Measurements from ENCODE around the gene XAF1. TPM values are rescaled to one million over a fixed set of nuclear protein-coding genes. Genes with fewer than 3 reads are reported as not detected.

XAF1 gene
- total and polyA plus RNA-seq, 9 donors, result 33.3 to 111 (median 81.4) TPM

DNA sequence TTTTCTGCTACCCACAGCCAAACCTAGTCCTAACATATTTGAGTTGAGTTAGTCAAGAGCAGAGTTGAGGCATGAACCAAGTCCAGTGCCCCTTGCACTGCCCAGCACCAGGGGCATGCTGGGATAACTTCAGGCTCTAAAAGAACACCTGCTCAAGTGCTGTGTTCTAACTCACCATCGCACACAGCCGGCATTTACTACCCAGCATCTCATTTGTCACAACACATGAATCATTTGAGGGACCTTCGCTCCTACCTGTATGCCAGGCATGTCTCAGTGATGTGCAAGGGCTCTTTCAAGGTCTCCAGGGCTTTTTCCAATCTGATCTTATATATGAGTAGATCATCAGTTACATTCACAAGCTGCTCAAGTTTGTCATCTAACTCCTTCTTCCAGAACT is 63.1 kb downstream of the XAF1 start:
- intact Hi-C loops (cut with DNase I), result no loop called here
- TF ChIP-seq, protein P1, sequence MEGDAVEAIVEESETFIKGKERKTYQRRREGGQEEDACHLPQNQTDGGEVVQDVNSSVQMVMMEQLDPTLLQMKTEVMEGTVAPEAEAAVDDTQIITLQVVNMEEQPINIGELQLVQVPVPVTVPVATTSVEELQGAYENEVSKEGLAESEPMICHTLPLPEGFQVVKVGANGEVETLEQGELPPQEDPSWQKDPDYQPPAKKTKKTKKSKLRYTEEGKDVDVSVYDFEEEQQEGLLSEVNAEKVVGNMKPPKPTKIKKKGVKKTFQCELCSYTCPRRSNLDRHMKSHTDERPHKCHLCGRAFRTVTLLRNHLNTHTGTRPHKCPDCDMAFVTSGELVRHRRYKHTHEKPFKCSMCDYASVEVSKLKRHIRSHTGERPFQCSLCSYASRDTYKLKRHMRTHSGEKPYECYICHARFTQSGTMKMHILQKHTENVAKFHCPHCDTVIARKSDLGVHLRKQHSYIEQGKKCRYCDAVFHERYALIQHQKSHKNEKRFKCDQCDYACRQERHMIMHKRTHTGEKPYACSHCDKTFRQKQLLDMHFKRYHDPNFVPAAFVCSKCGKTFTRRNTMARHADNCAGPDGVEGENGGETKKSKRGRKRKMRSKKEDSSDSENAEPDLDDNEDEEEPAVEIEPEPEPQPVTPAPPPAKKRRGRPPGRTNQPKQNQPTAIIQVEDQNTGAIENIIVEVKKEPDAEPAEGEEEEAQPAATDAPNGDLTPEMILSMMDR (IDR thresholded peaks at IDR 0.05), result no peak
- TF ChIP-seq EP300 (IDR thresholded peaks at IDR 0.05) (no peak), POLR2A (IDR thresholded peaks at IDR 0.05) (no peak)
- no peak overlapping the region for H3K4me3 ChIP-seq
- 83 to 90% (median 87%) methylated on average over 3 of the region's 3 CpGs for WGBS, 3 donors
- DNase-seq, result no peak
- no peaks in the 10 kb centered on the region for H3K36me3 ChIP-seq
- no peaks in the 10 kb centered on the region for H3K27me3 ChIP-seq
- no peaks in the 10 kb centered on the region for H3K9me3 ChIP-seq
- H3K27ac ChIP-seq, result no peak overlapping the region
- H3K4me1 ChIP-seq (ENCODE audit: insufficient read depth), result no peaks in the 10 kb centered on the region

DNA sequence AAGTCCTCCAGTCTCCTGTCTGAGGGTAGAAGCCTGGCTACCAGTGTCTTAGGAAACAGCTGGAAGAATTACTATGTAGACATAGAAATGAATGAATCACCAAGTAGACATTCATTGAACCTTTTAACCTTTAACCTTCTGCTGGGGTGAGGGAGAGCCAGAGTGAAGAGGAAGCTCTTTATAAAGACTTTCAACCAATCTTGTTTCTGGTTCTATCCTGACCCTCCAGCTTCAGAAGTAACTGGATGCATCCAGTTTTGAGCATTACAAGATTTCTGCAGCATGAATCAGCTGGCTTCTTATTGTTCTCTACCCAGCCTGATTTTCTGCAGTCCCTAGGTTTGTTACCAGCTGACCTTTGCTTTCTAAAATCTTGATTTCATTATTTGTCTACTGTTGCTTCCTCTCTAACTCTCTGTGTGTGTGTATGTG is 67.2 kb downstream of the XAF1 start:
- intact Hi-C loops (cut with DNase I), result no loop called here
- H3K27me3 ChIP-seq, result no peaks in the 10 kb centered on the region
- H3K4me1 ChIP-seq (ENCODE audit: insufficient read depth), result no peaks in the 10 kb centered on the region
- no peak for DNase-seq
- H3K9me3 ChIP-seq, result no peaks in the 10 kb centered on the region
- no peaks in the 10 kb centered on the region for H3K36me3 ChIP-seq
- TF ChIP-seq, protein P1 (IDR thresholded peaks at IDR 0.05), result no peak
- TF ChIP-seq POLR2A (IDR thresholded peaks at IDR 0.05), result no peak
- no peak for TF ChIP-seq EP300 (IDR thresholded peaks at IDR 0.05)
- H3K4me3 ChIP-seq, result no peak overlapping the region
- H3K27ac ChIP-seq, result no peak overlapping the region

Small RNAs within 50 kb of the gene (small RNA-seq; reads per million reads assigned to genes)
- gene AC004706.2, result not detected

Other genes starting within 250 kb of the XAF1 start
- gene PITPNM3, start 199.5 kb upstream of the XAF1 start, total RNA-seq, result 10 to 100 TPM; 10.0 to 68.7 (median 30.3) TPM
- gene PITPNM3, start 199.5 kb upstream of the XAF1 start, polyA plus RNA-seq, result 10 to 100 TPM; 10.3 to 12.8 TPM
- gene KIAA0753, start 115.3 kb upstream of the XAF1 start, total RNA-seq, result 10 to 100 TPM; 14.4 to 32.3 (median 20.3) TPM
- gene KIAA0753, start 115.3 kb upstream of the XAF1 start, polyA plus RNA-seq, result 10 to 100 TPM; 12.1 to 15.4 TPM
- 100 to 1,000 TPM in 2 of 7 donors, 10 to 100 TPM in 5; 19.0 to 104 (median 36.1) TPM for gene TXNDC17, start 115.0 kb upstream of the XAF1 start, total RNA-seq
- gene TXNDC17, start 115.0 kb upstream of the XAF1 start, polyA plus RNA-seq, result 10 to 100 TPM; 44.9 to 61.9 TPM
- gene MED31, start 104.4 kb upstream of the XAF1 start, total RNA-seq, result 10 to 100 TPM; 15.0 to 21.9 (median 19.0) TPM
- 10 to 100 TPM; 15.2 to 17.1 TPM for gene MED31, start 104.4 kb upstream of the XAF1 start, polyA plus RNA-seq
- gene C17orf100, start 104.3 kb upstream of the XAF1 start, total RNA-seq, result 1 to 10 TPM in 6 of 7 donors, under 1 TPM in 1; 0.81 to 2.1 (median 1.6) TPM
- gene C17orf100, start 104.3 kb upstream of the XAF1 start, polyA plus RNA-seq, result 1 to 10 TPM; 1.2 to 2.0 TPM
- 1 to 10 TPM in 5 of 7 donors, under 1 TPM in 2; 0.57 to 2.6 (median 1.5) TPM for gene SLC13A5, start 42.7 kb upstream of the XAF1 start, total RNA-seq
- under 1 TPM; 0.45 to 0.94 TPM for gene SLC13A5, start 42.7 kb upstream of the XAF1 start, polyA plus RNA-seq
- gene FBXO39, start 20.2 kb downstream of the XAF1 start, total RNA-seq, result 1 to 10 TPM in 3 of 7 donors, under 1 TPM in 4; 0.11 to 2.4 (median 0.81) TPM
- 1 to 10 TPM in 1 of 2 donors, under 1 TPM in 1; 0.88 to 1.2 TPM for gene FBXO39, start 20.2 kb downstream of the XAF1 start, polyA plus RNA-seq
- 10 to 100 TPM in 1 of 7 donors, 1 to 10 TPM in 2, under 1 TPM in 2, not detected in 2; 0.94 to 19.3 (median 2.1) TPM for gene TEKT1, start 75.7 kb downstream of the XAF1 start, total RNA-seq
- under 1 TPM in 1 of 2 donors, not detected in 1; 0.06 TPM for gene TEKT1, start 75.7 kb downstream of the XAF1 start, polyA plus RNA-seq
- gene ALOX12, start 240.0 kb downstream of the XAF1 start, total RNA-seq, result under 1 TPM in 3 of 7 donors, not detected in 4; 0.51 to 0.74 (median 0.62) TPM
- gene ALOX12, start 240.0 kb downstream of the XAF1 start, polyA plus RNA-seq, result under 1 TPM in 1 of 2 donors, not detected in 1; 0.05 TPM